A673 (cell line): ENCODE results near the gene CAMK1D. TPM values are rescaled to one million over a fixed set of nuclear protein-coding genes. Genes with fewer than 3 reads are reported as not detected.
"Not testable (repeated sequence)": the region's sequence is repeated elsewhere in the genome, so short reads cannot be mapped to it uniquely, and the experiment has no call there.

Experiments
- BruUV-seq: library from RNA; stranded (reverse); fragments of 400-500 nt; replicated peaks from 2 replicates; lab custom pipeline; 2021; lab: Mats Ljungman, UMichigan
- CTCF ChIA-PET: fragments of 300-600 bp; sonication (Branson Sonifier 250); formaldehyde crosslinking; loops from one replicate; lab custom pipeline; 2022; ENCODE audit warnings: antibody characterized with exemption; lab: Charles Lee
- POLR2A ChIA-PET: fragments of 300-600 bp; sonication (Branson Sonifier 250); formaldehyde crosslinking; loops from one replicate; lab custom pipeline; 2022; ENCODE audit warnings: antibody characterized with exemption; ENCODE audit not compliant: low non-redundant PET; lab: Charles Lee
- DNase-seq: peaks from one replicate; pipeline ENCODE4 v3.0.0-alpha.2; 2015; ENCODE audit warnings: low spot score
- H3K27ac ChIP-seq: fragments of 200-600 bp; sonication (generic); 2 replicates; pipeline ENCODE4 v1.5.1; 2016; ENCODE audit warnings: mixed run types, low read depth, mild to moderate bottlenecking, mixed read lengths, antibody characterized with exemption, low read length; ENCODE audit not compliant: poor library complexity, severe bottlenecking
- H3K27me3 ChIP-seq: fragments of 200-600 bp; sonication (generic); replicated peaks from 2 replicates; pipeline ENCODE4 v1.6.1; 2017; ENCODE audit warnings: mixed run types, low read depth, mild to moderate bottlenecking, mixed read lengths, antibody characterized with exemption, low read length; ENCODE audit not compliant: insufficient read depth, poor library complexity
- H3K36me3 ChIP-seq: fragments of 200-600 bp; sonication (generic); 2 replicates; pipeline ENCODE4 v1.6.1; 2016; ENCODE audit warnings: mixed run types, mild to moderate bottlenecking, mixed read lengths, antibody characterized with exemption, low read length; ENCODE audit not compliant: insufficient read depth, poor library complexity, severe bottlenecking
- H3K4me1 ChIP-seq: fragments of 200-600 bp; sonication (generic); 2 replicates; pipeline ENCODE4 v1.6.1; 2017; ENCODE audit warnings: mixed run types, mild to moderate bottlenecking, mixed read lengths, antibody characterized with exemption, low read length; ENCODE audit not compliant: insufficient read depth, poor library complexity, severe bottlenecking
- H3K4me3 ChIP-seq: fragments of 200-600 bp; sonication (generic); 2 replicates; pipeline ENCODE4 v1.5.1; 2016; ENCODE audit warnings: low read depth, mixed run types, mild to moderate bottlenecking, mixed read lengths, low read length; ENCODE audit not compliant: poor library complexity, severe bottlenecking
- H3K9me3 ChIP-seq: fragments of 200-600 bp; sonication (generic); 2 replicates; pipeline ENCODE4 v1.6.1; 2016; ENCODE audit warnings: mixed run types, low read depth, mild to moderate bottlenecking, mixed read lengths, antibody characterized with exemption, low read length; ENCODE audit not compliant: poor library complexity, severe bottlenecking
- EZH2 ChIP-seq: fragments of 200-600 bp; sonication (generic); IDR thresholded peaks from 2 replicates; pipeline ENCODE4 v1.6.1; 2017; ENCODE audit warnings: borderline replicate concordance, low read depth, mild to moderate bottlenecking, mixed read lengths, antibody characterized with exemption, low read length; ENCODE audit not compliant: poor library complexity, severe bottlenecking
- intact Hi-C: fragments of 100-400 bp; cut with micrococcal nuclease; formaldehyde crosslinking; loops from one replicate; pipeline ENCODE4 v1.10.0; 2022; ENCODE audit not compliant: unreplicated experiment
- total RNA-seq: library from RNA; stranded (reverse); gene quantifications from 2 replicates; pipeline ENCODE4 v1.2.3, GENCODE V29; 2021
- TF ChIP-seq, protein P1 (sequence below): fragments of 300-800, 200-600 bp; sonication (generic); conservative IDR thresholded peaks from 2 replicates; pipeline ENCODE4 v1.5.1; 2017; ENCODE audit warnings: low read depth, mild to moderate bottlenecking, antibody characterized with exemption, low read length, moderate library complexity, mixed read lengths

Gene CAMK1D
- total RNA-seq, 1 experiment from 2014 or later, result 23.7 TPM

GRCh38 chr10:12808014-12808613, 458.8 kb downstream of the CAMK1D start:
- Histone ChIP-seq H3K4me1 (no peaks in the 10 kb centered on the region), H3K4me3 (no peak overlapping the region), H3K27ac (no peak overlapping the region), H3K9me3 (no peaks in the 10 kb centered on the region), H3K27me3 (no peaks in the 10 kb centered on the region), H3K36me3 (no peaks in the 10 kb centered on the region)
- TF ChIP-seq EZH2, result no peak
- TF ChIP-seq, protein P1, sequence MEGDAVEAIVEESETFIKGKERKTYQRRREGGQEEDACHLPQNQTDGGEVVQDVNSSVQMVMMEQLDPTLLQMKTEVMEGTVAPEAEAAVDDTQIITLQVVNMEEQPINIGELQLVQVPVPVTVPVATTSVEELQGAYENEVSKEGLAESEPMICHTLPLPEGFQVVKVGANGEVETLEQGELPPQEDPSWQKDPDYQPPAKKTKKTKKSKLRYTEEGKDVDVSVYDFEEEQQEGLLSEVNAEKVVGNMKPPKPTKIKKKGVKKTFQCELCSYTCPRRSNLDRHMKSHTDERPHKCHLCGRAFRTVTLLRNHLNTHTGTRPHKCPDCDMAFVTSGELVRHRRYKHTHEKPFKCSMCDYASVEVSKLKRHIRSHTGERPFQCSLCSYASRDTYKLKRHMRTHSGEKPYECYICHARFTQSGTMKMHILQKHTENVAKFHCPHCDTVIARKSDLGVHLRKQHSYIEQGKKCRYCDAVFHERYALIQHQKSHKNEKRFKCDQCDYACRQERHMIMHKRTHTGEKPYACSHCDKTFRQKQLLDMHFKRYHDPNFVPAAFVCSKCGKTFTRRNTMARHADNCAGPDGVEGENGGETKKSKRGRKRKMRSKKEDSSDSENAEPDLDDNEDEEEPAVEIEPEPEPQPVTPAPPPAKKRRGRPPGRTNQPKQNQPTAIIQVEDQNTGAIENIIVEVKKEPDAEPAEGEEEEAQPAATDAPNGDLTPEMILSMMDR, result no peak
- intact Hi-C loops, result no loop called here
- POLR2A ChIA-PET, result interaction anchor here (0.6 kb wide), 1 partner anchor 309 kb away, joined by 3 read pairs; no protein-coding TSS in a partner anchor
- CTCF ChIA-PET, result no interaction called here
- no peak for DNase-seq
- BruUV-seq, result no TSS peak

DNA sequence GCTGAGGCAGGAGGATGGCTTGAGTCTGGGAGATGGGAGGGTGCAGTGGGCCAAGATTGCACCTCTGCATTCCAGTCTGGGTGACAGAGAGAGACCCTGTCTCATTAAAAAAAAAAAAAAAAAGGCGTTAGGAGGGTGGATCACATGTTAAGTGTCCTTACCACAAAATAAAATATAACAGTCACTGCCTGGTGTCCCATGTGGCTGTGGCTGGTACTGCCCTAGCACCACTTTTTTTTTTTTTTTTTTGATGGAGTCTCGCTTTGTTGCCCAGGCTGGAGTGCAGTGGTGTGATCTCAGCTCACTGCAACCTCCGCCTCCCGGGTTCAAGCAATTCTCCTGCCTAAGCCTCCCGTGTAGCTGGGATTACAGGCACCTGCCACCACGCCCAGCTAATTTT, 460.7 kb downstream of the CAMK1D start:
- H3K27me3 ChIP-seq, BruUV-seq, H3K36me3 ChIP-seq, H3K4me3 ChIP-seq, H3K4me1 ChIP-seq, intact Hi-C loops, POLR2A ChIA-PET, H3K9me3 ChIP-seq, CTCF ChIA-PET, H3K27ac ChIP-seq: not testable (repeated sequence)
- TF ChIP-seq, protein P1, result 0 out of 2 replicates have a peak, but pooled peaks have one; percentile 9
- peak; percentile 16 for DNase-seq

DNA sequence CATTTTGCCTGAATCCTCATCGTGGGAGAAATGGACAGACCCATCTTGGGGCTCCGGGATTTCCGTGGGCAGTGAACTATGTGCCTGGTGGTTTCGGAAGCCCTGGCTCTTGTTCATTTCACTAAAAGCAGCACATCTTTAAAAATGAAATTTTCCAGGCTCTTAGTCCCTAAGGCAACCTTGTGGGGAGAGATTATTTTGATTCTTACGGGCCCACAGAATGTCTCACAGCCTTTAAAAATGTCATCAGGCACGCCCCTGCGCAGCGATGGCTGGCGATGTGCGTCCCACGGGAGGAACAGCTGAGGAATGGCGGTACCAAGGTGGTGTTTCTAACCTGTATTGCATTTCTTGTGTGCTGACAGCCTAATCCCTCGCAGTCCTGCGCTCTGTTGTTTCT, 462.5 kb downstream of the CAMK1D start:
- Histone ChIP-seq H3K4me3 (no peak overlapping the region), H3K4me1 (no peaks in the 10 kb centered on the region), H3K36me3 (peaks cover under 1% of the 10 kb centered on the region), H3K9me3 (no peaks in the 10 kb centered on the region), H3K27ac (no peak overlapping the region), H3K27me3 (no peaks in the 10 kb centered on the region)
- DNase-seq, result no peak
- TF ChIP-seq, protein P1, result no peak
- no peak for TF ChIP-seq EZH2
- no TSS peak for BruUV-seq
- ChIA-PET POLR2A (no interaction called here), CTCF (no interaction called here)
- intact Hi-C loops, result no loop called here
